GM04504 (cell line): ENCODE measurements around the gene C16orf78.
"Not testable (repeated sequence)": the region's sequence is repeated elsewhere in the genome, so short reads cannot be mapped to it uniquely, and the experiment has no call there.

ENCODE experiments used
- DNase-seq: peaks from one replicate; pipeline ENCODE4 v3.0.0-alpha.2; 2012; ENCODE audit warnings: low read depth

The C16orf78 gene

GRCh38 chr16:49350265-49351095, 23.1 kb upstream of the C16orf78 start:
- peak; percentile 11 for DNase-seq

GRCh38 chr16:49351096-49351487, 22.5 kb upstream of the C16orf78 start:
- no peak for DNase-seq

GRCh38 chr16:49352892-49353291, 20.7 kb upstream of the C16orf78 start:
- no peak for DNase-seq

- DNase-seq = no peak
Measured at GRCh38 chr16:49353680-49354079, 19.9 kb upstream of the C16orf78 start.

GRCh38 chr16:49354101-49354500, 19.5 kb upstream of the C16orf78 start:
- no peak for DNase-seq

GRCh38 chr16:49354991-49355390, 18.6 kb upstream of the C16orf78 start:
- DNase-seq = no peak

- DNase-seq = no peak
Measured at GRCh38 chr16:49355933-49356665, 17.5 kb upstream of the C16orf78 start.

- no peak for DNase-seq
Measured at GRCh38 chr16:49356728-49357488, 16.7 kb upstream of the C16orf78 start.

GRCh38 chr16:49359591-49359990, 14.0 kb upstream of the C16orf78 start:
- DNase-seq = no peak

- not testable (repeated sequence) for DNase-seq
Measured at GRCh38 chr16:49361731-49362130, 11.9 kb upstream of the C16orf78 start.

- no peak for DNase-seq
Measured at GRCh38 chr16:49362230-49362629, 11.4 kb upstream of the C16orf78 start.

GRCh38 chr16:49365711-49366509, 7.7 kb upstream of the C16orf78 start:
- no peak for DNase-seq

- no peak for DNase-seq
Measured at GRCh38 chr16:49366669-49367068, 6.9 kb upstream of the C16orf78 start.

- DNase-seq = no peak
Measured at GRCh38 chr16:49369651-49370611, 3.7 kb upstream of the C16orf78 start.

- no peak for DNase-seq
Measured at GRCh38 chr16:49376206-49376605, 2.6 kb downstream of the C16orf78 start.

- DNase-seq = no peak
Measured at GRCh38 chr16:49377196-49377755, 3.7 kb downstream of the C16orf78 start.

- DNase-seq = no peak
Measured at GRCh38 chr16:49378238-49378637, 4.6 kb downstream of the C16orf78 start.

- no peak for DNase-seq
Measured at GRCh38 chr16:49378816-49379215, 5.2 kb downstream of the C16orf78 start.

- DNase-seq = no peak
Measured at GRCh38 chr16:49382916-49383315, 9.3 kb downstream of the C16orf78 start.

- no peak for DNase-seq
Measured at GRCh38 chr16:49395021-49395420, 21.4 kb downstream of the C16orf78 start.
